CD4-positive, CD25-positive, alpha-beta regulatory T cell (primary cell): Measurements from ENCODE around the gene JAK1. TPM values are rescaled to one million over a fixed set of nuclear protein-coding genes. Genes with fewer than 3 reads are reported as not detected.

Experiments used
- ATAC-seq, 2 donors: fragments of 150-1000 bp; cut with Tn5 transposase; one replicate each; pipeline ENCODE4 v1.10.0; 2021; ENCODE audit warnings: low read depth in 2 of 2, moderate number of reproducible peaks in 2 of 2, moderate library complexity in 1 of 2
- DNase-seq, 3 donors: peaks; one replicate each; pipeline versions ENCODE4 v3.0.0 to v3.0.0-alpha.2; 2012 to 2022; ENCODE audit warnings: mixed read lengths in 1 of 3
- H3K27ac ChIP-seq: one replicate; pipeline ENCODE4 v1.7.0; 2013; ENCODE audit warnings: mild to moderate bottlenecking, low read length; ENCODE audit not compliant: insufficient read depth, poor library complexity, severe bottlenecking
- H3K27me3 ChIP-seq: one replicate; pipeline ENCODE4 v1.7.0; 2013; ENCODE audit warnings: low read length; ENCODE audit not compliant: control insufficient read depth, insufficient read depth
- H3K36me3 ChIP-seq: one replicate; pipeline ENCODE4 v1.7.0; 2013; ENCODE audit warnings: mild to moderate bottlenecking, low read length, moderate library complexity; ENCODE audit not compliant: control insufficient read depth, insufficient read depth
- H3K4me1 ChIP-seq: 2 replicates; pipeline ENCODE4 v1.7.0; 2013; ENCODE audit warnings: mild to moderate bottlenecking, low read length; ENCODE audit not compliant: insufficient read depth, control insufficient read depth, poor library complexity, severe bottlenecking
- H3K4me3 ChIP-seq: one replicate; pipeline ENCODE4 v1.7.0; 2013; ENCODE audit warnings: low read depth, mild to moderate bottlenecking, low read length, moderate library complexity
- H3K9me3 ChIP-seq, 2 experiments: 1 replicate in 1 of 2; 2 replicates in 1 of 2; pipeline ENCODE4 v1.7.0; 2013; ENCODE audit warnings: low read length in 2 of 2, mild to moderate bottlenecking in 1 of 2, moderate library complexity in 1 of 2; ENCODE audit not compliant: control insufficient read depth in 2 of 2
- H3K27ac Mint-ChIP-seq, 3 donors: one replicate each; pipeline ENCODE4 v1.8.0; 2020 to 2022; ENCODE audit warnings: mild to moderate bottlenecking in 3 of 3, mixed read lengths in 3 of 3, moderate library complexity in 2 of 3
- H3K27me3 Mint-ChIP-seq: one replicate; pipeline ENCODE4 v1.8.0; 2022; ENCODE audit warnings: mild to moderate bottlenecking, mixed read lengths
- H3K36me3 Mint-ChIP-seq: one replicate; pipeline ENCODE4 v1.8.0; 2020; ENCODE audit warnings: mixed read lengths
- H3K4me1 Mint-ChIP-seq, 4 donors: one replicate each; pipeline ENCODE4 v1.8.0; 2020 to 2022; ENCODE audit warnings: mixed read lengths in 4 of 4, mild to moderate bottlenecking in 1 of 4
- H3K4me3 Mint-ChIP-seq, 4 donors: one replicate each; pipeline ENCODE4 v1.8.0; 2020 to 2022; ENCODE audit warnings: mild to moderate bottlenecking in 4 of 4, mixed read lengths in 4 of 4, moderate library complexity in 3 of 4
- H3K9me3 Mint-ChIP-seq, 7 donors: one replicate each; pipeline ENCODE4 v1.8.0; 2020 to 2022; ENCODE audit warnings: mixed read lengths in 7 of 7, mild to moderate bottlenecking in 3 of 7, moderate library complexity in 2 of 7
- polyA plus RNA-seq, 4 donors: library from polyadenylated mRNA; unstranded; fragments of 300-500 nt; fragmentation: Illumina TruSeq; gene quantifications; one replicate each; pipeline ENCODE4 v1.2.3, GENCODE V29; 2021
- total RNA-seq: library from RNA; stranded (reverse); gene quantifications from one replicate; pipeline ENCODE4 v1.2.3, GENCODE V29; 2022

JAK1 gene
- total and polyA plus RNA-seq, 5 donors from 2014 or later, result 215 to 333 (median 229) TPM

DNA sequence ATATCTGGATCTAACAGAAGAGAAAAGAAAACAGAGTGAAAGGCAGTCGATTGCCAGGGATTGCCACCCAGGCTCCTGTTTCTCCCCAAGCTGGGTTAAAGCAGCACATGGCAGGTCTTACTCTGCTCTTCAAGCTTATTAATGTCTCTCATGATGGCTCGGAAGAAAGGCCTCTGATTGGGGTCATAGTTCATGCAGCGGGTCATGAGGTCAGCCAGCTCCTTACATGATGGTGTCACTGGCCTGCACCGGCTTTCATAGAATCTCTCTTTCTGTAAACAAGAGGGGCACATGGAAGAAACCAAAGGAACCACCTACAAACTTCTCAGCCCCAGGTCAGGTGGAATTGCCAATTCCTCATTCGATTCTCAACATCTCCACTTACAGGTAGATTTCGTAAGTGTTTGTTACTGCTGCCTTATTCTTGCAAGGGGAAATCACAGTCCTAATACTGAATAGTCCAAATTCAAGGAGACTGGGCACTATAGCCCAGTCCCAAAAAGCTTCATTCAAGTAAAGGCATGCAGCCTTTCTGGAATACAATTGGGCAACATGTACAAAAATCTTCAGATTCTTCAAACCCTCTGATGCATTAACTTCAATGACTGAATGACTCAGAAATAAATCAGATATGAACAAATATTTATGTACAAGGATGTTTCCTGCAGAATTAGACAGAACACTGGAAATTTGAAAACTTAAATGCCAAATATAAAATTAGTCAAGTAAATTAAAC is 124.9 kb downstream of the JAK1 start:
- Histone ChIP-seq H3K36me3 (peaks cover 91% of the 10 kb centered on the region), H3K27me3 (no peaks in the 10 kb centered on the region), H3K27ac (no peak overlapping the region), H3K4me3 (no peak overlapping the region), H3K9me3 (no peaks in the 10 kb centered on the region), H3K4me1 (no peaks in the 10 kb centered on the region)
- Mint-ChIP-seq H3K27me3 (no peaks in the 10 kb centered on the region), H3K4me3 (no peak overlapping the region), H3K9me3 (no peaks in the 10 kb centered on the region), H3K36me3 (peaks cover 56% of the 10 kb centered on the region), H3K4me1 (peaks cover 0 to 7% (median 4%) of the 10 kb centered on the region in 4 donors), H3K27ac (no peak overlapping the region)
- DNase-seq (no peak), ATAC-seq (no peak)

DNA sequence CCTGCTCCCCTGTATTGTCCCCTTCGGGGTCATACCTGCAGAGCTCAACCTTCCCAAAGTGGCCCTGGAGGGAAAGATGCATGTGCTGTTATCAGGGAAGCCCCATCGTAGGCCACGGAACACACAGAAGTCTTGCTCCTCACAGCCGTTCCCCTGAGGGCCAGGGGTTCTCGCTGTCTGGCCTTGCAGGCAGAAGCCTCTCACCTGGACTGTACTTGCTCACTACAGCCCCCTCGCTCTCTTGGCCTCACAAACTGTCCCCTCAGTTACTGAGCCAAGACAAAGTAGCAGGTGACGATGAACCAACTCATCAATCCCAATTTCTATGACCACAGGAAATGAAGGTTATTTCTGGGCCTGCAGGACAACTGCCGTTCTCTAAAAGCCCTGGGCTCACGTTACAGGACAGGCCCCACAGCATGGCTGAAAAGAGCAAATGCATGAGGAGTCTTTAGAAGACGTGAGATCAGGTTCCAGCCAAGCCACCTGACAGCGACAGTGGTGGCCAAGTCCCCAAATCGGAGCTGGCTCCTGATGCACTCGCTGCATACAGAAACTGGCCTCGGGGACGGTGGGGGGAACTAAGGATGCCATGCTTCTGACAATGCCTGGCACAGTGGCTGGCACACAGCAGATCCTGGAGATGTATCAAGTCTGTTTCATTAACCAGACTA is 126.5 kb downstream of the JAK1 start:
- Histone ChIP-seq H3K36me3 (peaks cover 91% of the 10 kb centered on the region), H3K4me3 (no peak overlapping the region), H3K27me3 (no peaks in the 10 kb centered on the region), H3K9me3 (no peaks in the 10 kb centered on the region), H3K4me1 (no peaks in the 10 kb centered on the region), H3K27ac (no peak overlapping the region)
- Mint-ChIP-seq H3K27me3 (no peaks in the 10 kb centered on the region), H3K36me3 (peaks cover 55% of the 10 kb centered on the region), H3K4me3 (no peak overlapping the region), H3K9me3 (no peaks in the 10 kb centered on the region), H3K4me1 (peaks cover 0 to 8% (median 4%) of the 10 kb centered on the region in 4 donors), H3K27ac (no peak overlapping the region)
- no peak for ATAC-seq
- no peak for DNase-seq

DNA sequence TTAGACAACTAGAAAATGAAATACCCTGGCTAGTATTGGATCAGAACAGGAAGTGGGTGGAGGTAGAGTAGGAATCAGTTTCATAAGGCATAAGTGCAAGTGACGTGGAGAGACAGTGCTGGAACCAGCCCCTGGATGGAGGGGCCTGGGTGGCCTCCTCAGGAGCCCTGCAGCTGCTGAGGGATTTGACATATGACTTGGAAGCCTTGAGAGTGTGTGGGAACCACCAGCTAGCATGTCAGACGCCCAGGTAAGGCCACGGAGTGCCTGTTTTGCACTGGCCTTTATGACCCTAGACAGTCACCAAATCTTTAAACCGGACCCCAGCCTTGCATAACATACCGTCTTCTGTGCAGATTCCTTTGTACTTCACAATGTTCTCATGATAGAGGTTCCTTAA is 127.1 kb downstream of the JAK1 start:
- no peak overlapping the region for H3K4me3 ChIP-seq
- H3K36me3 ChIP-seq, result peaks cover 91% of the 10 kb centered on the region
- H3K27me3 ChIP-seq, result no peaks in the 10 kb centered on the region
- no peak overlapping the region for H3K27ac ChIP-seq
- Mint-ChIP-seq H3K9me3 (no peaks in the 10 kb centered on the region), H3K36me3 (peaks cover 55% of the 10 kb centered on the region), H3K27me3 (no peaks in the 10 kb centered on the region), H3K4me3 (no peak overlapping the region), H3K27ac (no peak overlapping the region), H3K4me1 (peaks cover 0 to 8% (median 3%) of the 10 kb centered on the region in 4 donors)
- DNase-seq (no peak), ATAC-seq (no peak)
- no peaks in the 10 kb centered on the region for H3K4me1 ChIP-seq
- no peaks in the 10 kb centered on the region for H3K9me3 ChIP-seq

DNA sequence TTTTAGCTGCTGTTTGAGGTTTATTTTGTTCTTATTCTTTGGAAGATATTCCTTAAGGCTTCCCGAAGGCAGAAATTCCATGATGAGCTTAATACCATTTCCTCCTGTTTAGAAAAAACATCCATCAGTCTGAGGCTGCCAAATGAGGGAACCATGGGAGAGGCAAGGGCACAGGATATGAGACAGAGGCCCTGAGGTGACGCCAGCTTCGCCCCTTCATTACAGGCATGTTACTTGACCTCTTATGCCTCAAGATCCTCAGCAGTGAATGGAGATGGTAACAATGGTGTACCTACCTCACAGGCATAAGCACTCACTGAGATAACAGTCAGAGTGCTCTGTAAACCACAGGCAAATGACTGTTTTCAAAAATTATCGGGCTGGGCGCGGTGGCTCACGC is 127.9 kb downstream of the JAK1 start:
- Mint-ChIP-seq H3K36me3 (peaks cover 57% of the 10 kb centered on the region), H3K4me1 (peaks cover 0 to 8% (median 3%) of the 10 kb centered on the region in 4 donors), H3K4me3 (no peak overlapping the region), H3K27me3 (no peaks in the 10 kb centered on the region), H3K9me3 (no peaks in the 10 kb centered on the region), H3K27ac (no peak overlapping the region)
- no peak overlapping the region for H3K27ac ChIP-seq
- H3K4me3 ChIP-seq, result no peak overlapping the region
- no peaks in the 10 kb centered on the region for H3K27me3 ChIP-seq
- H3K4me1 ChIP-seq, result no peaks in the 10 kb centered on the region
- DNase-seq (no peak), ATAC-seq (no peak)
- H3K9me3 ChIP-seq, result no peaks in the 10 kb centered on the region
- peaks cover 91% of the 10 kb centered on the region for H3K36me3 ChIP-seq

DNA sequence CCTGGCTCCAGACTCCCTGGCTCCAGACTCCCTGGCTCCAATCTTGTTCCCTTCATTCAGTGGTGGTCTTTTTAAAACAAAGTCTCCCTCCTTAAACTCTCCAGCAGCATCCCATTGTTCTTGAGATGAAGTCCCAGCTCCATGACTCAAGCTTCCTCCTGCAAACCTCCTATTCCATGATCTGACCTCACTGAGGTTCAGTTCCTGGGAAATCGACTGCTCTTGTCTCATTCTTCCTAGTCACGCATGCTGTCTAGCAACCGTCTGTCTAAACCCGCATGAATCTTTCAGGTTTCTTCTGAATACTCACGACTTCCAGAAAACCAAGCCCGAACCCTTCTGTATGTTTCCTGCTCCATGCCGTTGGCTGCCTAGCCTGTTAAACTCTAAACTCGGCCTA is 129.5 kb downstream of the JAK1 start:
- H3K4me3 ChIP-seq, result no peak overlapping the region
- peaks cover 51% of the 10 kb centered on the region for H3K36me3 Mint-ChIP-seq
- H3K36me3 ChIP-seq, result peaks cover 93% of the 10 kb centered on the region
- H3K27ac Mint-ChIP-seq, result peak overlapping the region in 1 of 3 donors; percentile 43
- ATAC-seq, result no peak
- H3K9me3 ChIP-seq, result no peaks in the 10 kb centered on the region
- no peaks in the 10 kb centered on the region for H3K27me3 Mint-ChIP-seq
- no peak overlapping the region for H3K27ac ChIP-seq
- H3K4me3 Mint-ChIP-seq, result no peak overlapping the region
- H3K27me3 ChIP-seq, result no peaks in the 10 kb centered on the region
- no peaks in the 10 kb centered on the region for H3K9me3 Mint-ChIP-seq
- no peak for DNase-seq
- H3K4me1 ChIP-seq, result no peaks in the 10 kb centered on the region
- H3K4me1 Mint-ChIP-seq, result peaks cover 0 to 12% (median 3%) of the 10 kb centered on the region in 4 donors

DNA sequence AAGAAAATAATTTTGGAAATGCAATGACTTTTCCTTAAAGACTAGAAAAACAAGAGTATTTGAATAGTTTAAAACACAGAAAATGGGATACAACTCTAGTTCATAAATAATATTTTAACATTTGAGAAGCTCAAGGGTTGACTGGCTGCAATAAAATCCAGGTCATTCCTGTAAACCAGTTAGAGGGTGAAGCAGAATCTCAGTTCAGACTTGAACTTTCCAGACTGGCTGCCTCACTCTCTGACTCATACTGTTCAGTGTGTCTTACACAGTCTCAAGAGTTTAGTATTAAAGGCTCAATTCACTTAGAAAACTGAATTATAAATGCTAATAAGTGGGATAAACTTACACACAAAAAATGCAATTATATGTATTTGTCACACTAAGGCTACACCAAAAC is 131.6 kb downstream of the JAK1 start:
- Histone ChIP-seq H3K4me3 (no peak overlapping the region), H3K36me3 (peaks cover 76% of the 10 kb centered on the region), H3K27me3 (no peaks in the 10 kb centered on the region), H3K27ac (no peak overlapping the region), H3K9me3 (no peaks in the 10 kb centered on the region), H3K4me1 (no peaks in the 10 kb centered on the region)
- Mint-ChIP-seq H3K27me3 (no peaks in the 10 kb centered on the region), H3K4me1 (peaks cover 7 to 17% (median 10%) of the 10 kb centered on the region in 4 donors), H3K4me3 (no peak overlapping the region), H3K27ac (no peak overlapping the region), H3K36me3 (peaks cover 47% of the 10 kb centered on the region), H3K9me3 (peaks cover 0 to 2% (median 0%) of the 10 kb centered on the region in 7 donors)
- no peak for ATAC-seq
- DNase-seq, result no peak

DNA sequence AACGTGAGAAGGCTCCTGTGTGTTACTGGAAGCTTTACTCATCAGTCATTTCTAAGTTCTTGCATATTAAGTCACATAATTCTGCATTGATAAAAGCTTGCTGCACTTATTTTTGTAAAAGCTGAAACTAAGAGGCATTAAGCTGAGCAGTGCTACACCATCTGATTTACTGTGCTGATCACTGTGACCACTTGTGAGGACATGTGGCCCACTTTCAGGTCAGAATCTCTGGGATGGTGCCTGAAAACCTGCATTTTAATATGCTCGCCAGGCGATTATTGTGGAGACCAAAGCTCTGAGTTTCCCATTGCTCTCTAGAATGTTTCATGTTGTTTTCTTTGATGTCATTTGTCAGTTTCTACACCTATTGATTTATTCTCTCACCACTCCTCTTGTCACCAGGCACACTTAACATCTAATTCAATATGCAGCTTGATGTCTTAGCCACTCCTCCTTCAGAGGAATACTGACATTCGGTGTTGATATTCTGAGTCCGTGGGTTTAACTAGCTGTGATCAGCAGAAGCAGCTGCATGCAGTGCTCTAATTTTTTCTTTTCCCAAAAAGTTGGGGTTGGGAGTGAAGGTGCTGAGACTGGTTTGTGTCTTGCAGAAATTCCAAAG is 136.2 kb downstream of the JAK1 start:
- H3K4me3 ChIP-seq, result no peak overlapping the region
- no peak for DNase-seq
- no peaks in the 10 kb centered on the region for H3K27me3 ChIP-seq
- H3K4me1 ChIP-seq, result peaks cover 33% of the 10 kb centered on the region
- Mint-ChIP-seq H3K27ac (peak overlapping the region in 2 of 3 donors; percentile 59 to 84), H3K9me3 (peaks cover 0 to 2% (median 0%) of the 10 kb centered on the region in 7 donors), H3K36me3 (peaks cover 15% of the 10 kb centered on the region), H3K27me3 (no peaks in the 10 kb centered on the region), H3K4me3 (no peak overlapping the region), H3K4me1 (peaks cover 17 to 44% (median 38%) of the 10 kb centered on the region in 4 donors)
- ATAC-seq, result no peak
- no peak overlapping the region for H3K27ac ChIP-seq
- peaks cover 33% of the 10 kb centered on the region for H3K36me3 ChIP-seq
- H3K9me3 ChIP-seq, result no peaks in the 10 kb centered on the region
